GM23248 (cell line): ENCODE data around the gene PPM1H. TPM values are rescaled to one million over a fixed set of nuclear protein-coding genes. Genes with fewer than 3 reads are reported as not detected.
A peak's percentile ranks its signal among the peaks of the same experiment; 100 is the strongest.

ENCODE experiments used
- DNase-seq: peaks from one replicate; pipeline ENCODE4 v3.0.0-alpha.2; 2015
- H2AFZ ChIP-seq: fragments of 200-600 bp; sonication (generic); 2 replicates; pipeline ENCODE4 v1.6.1; 2016; ENCODE audit warnings: antibody characterized with exemption
- H3F3A ChIP-seq: fragments of 200-600 bp; sonication (generic); 2 replicates; pipeline ENCODE4 v1.6.1; 2016; ENCODE audit warnings: mild to moderate bottlenecking, antibody characterized with exemption, mixed run types; ENCODE audit not compliant: insufficient read depth
- H3K27ac ChIP-seq: fragments of 200-600 bp; sonication (generic); 2 replicates; pipeline ENCODE4 v1.5.1; 2016; ENCODE audit warnings: mild to moderate bottlenecking
- H3K27me3 ChIP-seq: fragments of 200-600 bp; sonication (generic); replicated peaks from 2 replicates; pipeline ENCODE4 v1.6.1; 2016; ENCODE audit warnings: mild to moderate bottlenecking; ENCODE audit not compliant: insufficient read depth
- H3K36me3 ChIP-seq: fragments of 200-600 bp; sonication (generic); 2 replicates; pipeline ENCODE4 v1.6.1; 2016; ENCODE audit warnings: low read depth, mild to moderate bottlenecking
- H3K4me1 ChIP-seq: fragments of 200-600 bp; sonication (generic); 2 replicates; pipeline ENCODE4 v1.6.1; 2016; ENCODE audit warnings: mild to moderate bottlenecking; ENCODE audit not compliant: insufficient read depth
- H3K4me2 ChIP-seq: fragments of 200-600 bp; sonication (generic); one replicate; pipeline ENCODE4 v1.6.1; 2016; ENCODE audit warnings: mild to moderate bottlenecking; ENCODE audit not compliant: unreplicated experiment
- H3K4me3 ChIP-seq: fragments of 200-600 bp; sonication (generic); 2 replicates; pipeline ENCODE4 v1.5.1; 2016; ENCODE audit warnings: mild to moderate bottlenecking
- H3K79me2 ChIP-seq: fragments of 200-600 bp; sonication (generic); 2 replicates; pipeline ENCODE4 v1.6.1; 2016; ENCODE audit warnings: mild to moderate bottlenecking; ENCODE audit not compliant: insufficient read depth
- H3K9ac ChIP-seq: fragments of 200-600 bp; sonication (generic); 2 replicates; pipeline ENCODE4 v1.6.1; 2016; ENCODE audit warnings: mild to moderate bottlenecking
- H3K9me2 ChIP-seq: fragments of 200-600 bp; sonication (generic); 2 replicates; pipeline ENCODE4 v1.6.1; 2016; ENCODE audit warnings: mixed run types, mild to moderate bottlenecking, moderate library complexity; ENCODE audit not compliant: insufficient read depth
- H3K9me3 ChIP-seq: fragments of 200-600 bp; sonication (generic); one replicate; pipeline ENCODE4 v1.6.1; 2017; ENCODE audit warnings: low read depth
- H4K20me1 ChIP-seq: fragments of 200-600 bp; sonication (generic); 2 replicates; pipeline ENCODE4 v1.6.0; 2016; ENCODE audit not compliant: insufficient read depth
- EZH2 ChIP-seq: fragments of 200-600 bp; sonication (generic); IDR thresholded peaks from 2 replicates; pipeline ENCODE4 v1.6.1; 2018; ENCODE audit warnings: antibody characterized with exemption, mild to moderate bottlenecking; ENCODE audit not compliant: insufficient read depth, poor library complexity, severe bottlenecking
- EZH2phosphoT487 ChIP-seq: fragments of 200-600 bp; sonication (generic); IDR thresholded peaks from 2 replicates; pipeline ENCODE4 v1.6.1; 2018; ENCODE audit warnings: antibody characterized with exemption, moderate library complexity, mild to moderate bottlenecking, low read depth; ENCODE audit not compliant: insufficient read depth
- WGBS, 2 experiments: methylation state at CpG; one replicate each; pipeline ENCODE4 v1.1.6; 2015 to 2017; ENCODE audit warnings: low lambda C conversion rate in 2 of 2, low coverage in 1 of 2; ENCODE audit errors: missing lambda C conversion rate in 2 of 2; 5-methylcytosine and 5-hydroxymethylcytosine counted together
- in situ Hi-C: fragments of 300-500 bp; cut with MboI; formaldehyde crosslinking; loops from 2 replicates; pipeline ENCODE4 v1.15.0; 2020
- polyA plus RNA-seq: library from polyadenylated mRNA; unstranded; fragments of >200 nt; fragmentation: Nextera tagmentation; extraction: Ambion mirVana; gene quantifications from 2 replicates; pipeline ENCODE4 v1.2.1, GENCODE V29; 2016
- total RNA-seq: library from RNA; depleted of rRNA; stranded (reverse); fragments of >200 nt; shearing (Covaris generic); gene quantifications from 2 replicates; pipeline ENCODE4 v1.2.3, GENCODE V29; 2014

The PPM1H gene
- total and polyA plus RNA-seq, 2 experiments from 2014 or later: 0.13 to 1.2 TPM

- no peak overlapping the region for H3K4me2 ChIP-seq
- H3K27ac ChIP-seq: no peak overlapping the region
- H2AFZ ChIP-seq: no peak overlapping the region
- no peaks in the 10 kb centered on the region for H4K20me1 ChIP-seq
- in situ Hi-C loops: no loop called here
- H3K27me3 ChIP-seq: no peaks in the 10 kb centered on the region
- no peaks in the 10 kb centered on the region; the same call in 1 of the 2 replicates for H3K9me2 ChIP-seq
- H3F3A ChIP-seq: peaks cover 47% of the 10 kb centered on the region
- TF ChIP-seq EZH2phosphoT487 (no peak), EZH2 (no peak)
- H3K4me3 ChIP-seq: no peak overlapping the region
- H3K9me3 ChIP-seq: no peaks in the 10 kb centered on the region
- WGBS, 2 experiments: 96 to 100% methylated on average over 3 of the region's 3 CpGs
- H3K36me3 ChIP-seq: no peaks in the 10 kb centered on the region
- no peak for DNase-seq
- H3K9ac ChIP-seq: no peak overlapping the region
- H3K4me1 ChIP-seq: peaks cover 63% of the 10 kb centered on the region
- no peaks in the 10 kb centered on the region for H3K79me2 ChIP-seq
Observed at GRCh38 chr12:62694632-62695031, 240.3 kb downstream of the PPM1H start.

GRCh38 chr12:62694116-62694515 is 240.8 kb downstream of the PPM1H start:
- DNase-seq: no peak
- H3F3A ChIP-seq: peaks cover 47% of the 10 kb centered on the region
- no peak overlapping the region for H3K9ac ChIP-seq
- no peak overlapping the region for H3K27ac ChIP-seq
- H3K9me3 ChIP-seq: no peaks in the 10 kb centered on the region
- H4K20me1 ChIP-seq: no peaks in the 10 kb centered on the region
- no peak overlapping the region for H2AFZ ChIP-seq
- no peaks in the 10 kb centered on the region for H3K36me3 ChIP-seq
- TF ChIP-seq EZH2phosphoT487 (no peak), EZH2 (no peak)
- H3K9me2 ChIP-seq: no peaks in the 10 kb centered on the region; the same call in 1 of the 2 replicates
- in situ Hi-C loops: no loop called here
- H3K27me3 ChIP-seq: no peaks in the 10 kb centered on the region
- peaks cover 58% of the 10 kb centered on the region for H3K4me1 ChIP-seq
- no peaks in the 10 kb centered on the region for H3K79me2 ChIP-seq
- 85 to 93% methylated on average over 3 of the region's 3 CpGs for WGBS, 2 experiments
- H3K4me2 ChIP-seq: no peak overlapping the region
- H3K4me3 ChIP-seq: no peak overlapping the region

- no peak for TF ChIP-seq EZH2phosphoT487
- no peak for TF ChIP-seq EZH2
- no peak overlapping the region for H3K9ac ChIP-seq
- in situ Hi-C loops: no loop called here
Observed at GRCh38 chr12:62693376-62694050, 241.4 kb downstream of the PPM1H start.

GRCh38 chr12:62692884-62693283 is 242.1 kb downstream of the PPM1H start:
- H3K9ac ChIP-seq: no peak overlapping the region
- no peaks in the 10 kb centered on the region for H3K27me3 ChIP-seq
- H3K9me3 ChIP-seq: no peaks in the 10 kb centered on the region
- H3K79me2 ChIP-seq: no peaks in the 10 kb centered on the region
- H3K4me3 ChIP-seq: no peak overlapping the region
- no peak for TF ChIP-seq EZH2
- TF ChIP-seq EZH2phosphoT487: no peak
- peaks cover 45% of the 10 kb centered on the region for H3K4me1 ChIP-seq
- 0 out of 2 replicates have a peak overlapping the region, but pooled peaks have one; percentile 22 for H2AFZ ChIP-seq
- 28 to 32% methylated on average over 7 of the region's 7 CpGs for WGBS, 2 experiments
- H3K4me2 ChIP-seq: peak overlapping the region; percentile 53
- DNase-seq: peak; percentile 67
- H3K9me2 ChIP-seq: no peaks in the 10 kb centered on the region; the same call in 1 of the 2 replicates
- peak overlapping the region; percentile 53 for H3K27ac ChIP-seq
- no peaks in the 10 kb centered on the region for H3K36me3 ChIP-seq
- H3F3A ChIP-seq: peaks cover 37% of the 10 kb centered on the region
- in situ Hi-C loops: no loop called here
- no peaks in the 10 kb centered on the region for H4K20me1 ChIP-seq

More at GRCh38 chr12:62693376-62694050, 241.4 kb downstream of the PPM1H start:
- 77 to 81% methylated on average over 15 of the region's 15 CpGs for WGBS, 2 experiments
- H3K4me2 ChIP-seq: peak overlapping the region; percentile 53
- no peaks in the 10 kb centered on the region for H3K79me2 ChIP-seq
- H3K4me3 ChIP-seq: no peak overlapping the region
- H2AFZ ChIP-seq: 0 out of 2 replicates have a peak overlapping the region, but pooled peaks have one; percentile 22
- H4K20me1 ChIP-seq: no peaks in the 10 kb centered on the region
- no peaks in the 10 kb centered on the region for H3K9me3 ChIP-seq
- H3K36me3 ChIP-seq: no peaks in the 10 kb centered on the region
- peak overlapping the region; percentile 53 for H3K27ac ChIP-seq
- no peak for DNase-seq
- peaks cover 52% of the 10 kb centered on the region for H3K4me1 ChIP-seq
- H3K27me3 ChIP-seq: no peaks in the 10 kb centered on the region
- H3F3A ChIP-seq: peaks cover 43% of the 10 kb centered on the region
- no peaks in the 10 kb centered on the region; the same call in 1 of the 2 replicates for H3K9me2 ChIP-seq

- in situ Hi-C loops: no loop called here
Observed at GRCh38 chr12:62691309-62691708, 243.6 kb downstream of the PPM1H start.

More at GRCh38 chr12:62691309-62691708, 243.6 kb downstream of the PPM1H start:
- H3K9me2 ChIP-seq: no peaks in the 10 kb centered on the region
- peaks cover 35% of the 10 kb centered on the region for H3F3A ChIP-seq
- H3K4me1 ChIP-seq: peaks cover 49% of the 10 kb centered on the region
- H3K4me3 ChIP-seq: no peak overlapping the region
- H3K27ac ChIP-seq: no peak overlapping the region
- H3K36me3 ChIP-seq: no peaks in the 10 kb centered on the region
- no peak for TF ChIP-seq EZH2phosphoT487
- no peak overlapping the region for H3K4me2 ChIP-seq
- no peaks in the 10 kb centered on the region for H3K9me3 ChIP-seq
- 96 to 99% methylated on average over 3 of the region's 3 CpGs for WGBS, 2 experiments
- no peaks in the 10 kb centered on the region for H3K79me2 ChIP-seq
- no peaks in the 10 kb centered on the region for H3K27me3 ChIP-seq
- no peak for DNase-seq
- H2AFZ ChIP-seq: no peak overlapping the region
- H4K20me1 ChIP-seq: no peaks in the 10 kb centered on the region
- no peak overlapping the region for H3K9ac ChIP-seq
